Stimulated activated memory B cell treated with anti-CD40 and anti-IgM and Interleukin-4, amounts not matched to agents 10 μg/mL and 1 μg/mL and 100 μg/mL, for 72 hours (primary cell): ENCODE measurements around the gene ZNF628.

Experiments
- ATAC-seq: fragments of 150-1000 bp; cut with Tn5 transposase; 2 replicates; pipeline ENCODE4 v1.10.0; 2021
- H3K27ac Mint-ChIP-seq: one replicate; pipeline ENCODE4 v1.8.0; 2022; ENCODE audit warnings: mild to moderate bottlenecking, mixed read lengths
- H3K27me3 Mint-ChIP-seq: one replicate; pipeline ENCODE4 v1.8.0; 2022; ENCODE audit warnings: mixed read lengths
- H3K36me3 Mint-ChIP-seq: one replicate; pipeline ENCODE4 v1.8.0; 2022; ENCODE audit warnings: mixed read lengths
- H3K4me1 Mint-ChIP-seq: one replicate; pipeline ENCODE4 v1.8.0; 2022; ENCODE audit warnings: mixed read lengths
- H3K4me3 Mint-ChIP-seq: one replicate; pipeline ENCODE4 v1.8.0; 2022; ENCODE audit warnings: mild to moderate bottlenecking, moderate library complexity, mixed read lengths
- H3K9me3 Mint-ChIP-seq: one replicate; pipeline ENCODE4 v1.8.0; 2022; ENCODE audit warnings: mixed read lengths

The ZNF628 gene

GRCh38 chr19:55457683-55458457 is 18.5 kb upstream of the ZNF628 start:
- H3K36me3 Mint-ChIP-seq = peaks cover 43% of the 10 kb centered on the region
- no peak overlapping the region for H3K4me3 Mint-ChIP-seq
- no peaks in the 10 kb centered on the region for H3K9me3 Mint-ChIP-seq
- H3K27ac Mint-ChIP-seq = no peak overlapping the region
- peaks cover 24% of the 10 kb centered on the region for H3K27me3 Mint-ChIP-seq
- peaks cover 29% of the 10 kb centered on the region for H3K4me1 Mint-ChIP-seq
- ATAC-seq = no peak

GRCh38 chr19:55459551-55459949 is 16.9 kb upstream of the ZNF628 start:
- Mint-ChIP-seq H3K27me3 (peaks cover 7% of the 10 kb centered on the region), H3K27ac (no peak overlapping the region), H3K4me3 (no peak overlapping the region), H3K9me3 (no peaks in the 10 kb centered on the region), H3K4me1 (peaks cover 29% of the 10 kb centered on the region), H3K36me3 (peaks cover 27% of the 10 kb centered on the region)
- ATAC-seq = no peak

GRCh38 chr19:55459950-55460657 is 16.3 kb upstream of the ZNF628 start:
- peaks cover 21% of the 10 kb centered on the region for H3K36me3 Mint-ChIP-seq
- ATAC-seq = no peak
- no peaks in the 10 kb centered on the region for H3K9me3 Mint-ChIP-seq
- peak overlapping the region; percentile 83 for H3K27ac Mint-ChIP-seq
- H3K27me3 Mint-ChIP-seq = peaks cover 1% of the 10 kb centered on the region
- peaks cover 29% of the 10 kb centered on the region for H3K4me1 Mint-ChIP-seq
- H3K4me3 Mint-ChIP-seq = peak overlapping the region; percentile 87

- Mint-ChIP-seq H3K4me3 (peak overlapping the region; percentile 87), H3K4me1 (peaks cover 29% of the 10 kb centered on the region), H3K36me3 (peaks cover 15% of the 10 kb centered on the region), H3K9me3 (no peaks in the 10 kb centered on the region), H3K27me3 (no peaks in the 10 kb centered on the region), H3K27ac (peak overlapping the region; percentile 83)
- ATAC-seq = no peak
Observed at GRCh38 chr19:55460670-55461258, 15.7 kb upstream of the ZNF628 start.

GRCh38 chr19:55461259-55461973 is 15.0 kb upstream of the ZNF628 start, which contains the start of gene ISOC2:
Gene ISOC2 (minus strand): TSS chr19:55461642. CDS start chr19:55456486, 5,156 bp downstream.
- Mint-ChIP-seq H3K27ac (peak within 1 kb of the TSS; percentile 83), H3K4me1 (peaks cover 29% of the 10 kb centered on the region), H3K36me3 (peaks cover 11% of the 10 kb centered on the region), H3K9me3 (no peaks in the 10 kb centered on the region), H3K27me3 (no peaks in the 10 kb centered on the region), H3K4me3 (peak within 1 kb of the TSS; percentile 87)
- peak; percentile 98 for ATAC-seq

- ATAC-seq = no peak
- H3K36me3 Mint-ChIP-seq = peaks cover 5% of the 10 kb centered on the region
- peak overlapping the region; percentile 83 for H3K27ac Mint-ChIP-seq
Observed at GRCh38 chr19:55461974-55462626, 14.3 kb upstream of the ZNF628 start.

GRCh38 chr19:55462722-55463121 is 13.7 kb upstream of the ZNF628 start:
- Mint-ChIP-seq H3K9me3 (no peaks in the 10 kb centered on the region), H3K4me1 (peaks cover 30% of the 10 kb centered on the region), H3K27ac (peak overlapping the region; percentile 83), H3K36me3 (peaks cover 5% of the 10 kb centered on the region), H3K27me3 (no peaks in the 10 kb centered on the region), H3K4me3 (peak overlapping the region; percentile 87)
- ATAC-seq = no peak

More at GRCh38 chr19:55461974-55462626, 14.3 kb upstream of the ZNF628 start:
- H3K9me3 Mint-ChIP-seq = no peaks in the 10 kb centered on the region
- no peaks in the 10 kb centered on the region for H3K27me3 Mint-ChIP-seq
- peaks cover 29% of the 10 kb centered on the region for H3K4me1 Mint-ChIP-seq
- H3K4me3 Mint-ChIP-seq = peak overlapping the region; percentile 87

GRCh38 chr19:55463583-55464031 is 12.8 kb upstream of the ZNF628 start:
- no peaks in the 10 kb centered on the region for H3K9me3 Mint-ChIP-seq
- peaks cover 4% of the 10 kb centered on the region for H3K36me3 Mint-ChIP-seq
- H3K27me3 Mint-ChIP-seq = no peaks in the 10 kb centered on the region
- no peak for ATAC-seq
- peaks cover 35% of the 10 kb centered on the region for H3K4me1 Mint-ChIP-seq
- no peak overlapping the region for H3K27ac Mint-ChIP-seq
- no peak overlapping the region for H3K4me3 Mint-ChIP-seq

GRCh38 chr19:55464039-55464661 is 12.3 kb upstream of the ZNF628 start:
- Mint-ChIP-seq H3K36me3 (no peaks in the 10 kb centered on the region), H3K27me3 (no peaks in the 10 kb centered on the region), H3K4me1 (peaks cover 35% of the 10 kb centered on the region), H3K4me3 (no peak overlapping the region), H3K9me3 (no peaks in the 10 kb centered on the region), H3K27ac (no peak overlapping the region)
- ATAC-seq = no peak

GRCh38 chr19:55464662-55465054 is 11.8 kb upstream of the ZNF628 start, which contains the start of gene C19orf85:
Gene C19orf85 (minus strand): TSS chr19:55464751. CDS start chr19:55464554, 197 bp downstream.
- no peak for ATAC-seq
- Mint-ChIP-seq H3K27me3 (no peaks in the 10 kb centered on the region), H3K36me3 (no peaks in the 10 kb centered on the region), H3K4me3 (no peak within 1 kb of the TSS), H3K4me1 (peaks cover 32% of the 10 kb centered on the region), H3K9me3 (no peaks in the 10 kb centered on the region), H3K27ac (no peak within 1 kb of the TSS)

GRCh38 chr19:55465460-55466240 is 10.8 kb upstream of the ZNF628 start:
- Mint-ChIP-seq H3K4me3 (no peak overlapping the region), H3K9me3 (no peaks in the 10 kb centered on the region), H3K4me1 (peaks cover 22% of the 10 kb centered on the region), H3K36me3 (no peaks in the 10 kb centered on the region), H3K27ac (no peak overlapping the region), H3K27me3 (no peaks in the 10 kb centered on the region)
- ATAC-seq = no peak

GRCh38 chr19:55466241-55466614 is 10.2 kb upstream of the ZNF628 start:
- no peak for ATAC-seq
- H3K9me3 Mint-ChIP-seq = no peaks in the 10 kb centered on the region
- H3K4me1 Mint-ChIP-seq = peaks cover 17% of the 10 kb centered on the region
- no peak overlapping the region for H3K27ac Mint-ChIP-seq
- no peak overlapping the region for H3K4me3 Mint-ChIP-seq
- H3K36me3 Mint-ChIP-seq = no peaks in the 10 kb centered on the region
- no peaks in the 10 kb centered on the region for H3K27me3 Mint-ChIP-seq

- H3K27me3 Mint-ChIP-seq = no peaks in the 10 kb centered on the region
- no peak overlapping the region for H3K4me3 Mint-ChIP-seq
- peak; percentile 85 for ATAC-seq
Observed at GRCh38 chr19:55467236-55468053, 9.0 kb upstream of the ZNF628 start.

More at GRCh38 chr19:55467236-55468053, 9.0 kb upstream of the ZNF628 start:
- Mint-ChIP-seq H3K27ac (no peak overlapping the region), H3K36me3 (no peaks in the 10 kb centered on the region), H3K4me1 (peaks cover 10% of the 10 kb centered on the region), H3K9me3 (no peaks in the 10 kb centered on the region)
